HG03565 (cell line): ENCODE data around the gene C1orf105.
"Not testable (repeated sequence)": the region's sequence is repeated elsewhere in the genome, so short reads cannot be mapped to it uniquely, and the experiment has no call there.

Experiments used
- ATAC-seq: cut with Tn5 transposase; IDR thresholded peaks from one replicate; pipeline ENCODE4 v1.9.1; 2021; ENCODE audit warnings: mild to moderate bottlenecking, moderate library complexity; ENCODE audit not compliant: unreplicated experiment

The C1orf105 gene

GRCh38 chr1:172423336-172423735 is 2.9 kb downstream of the C1orf105 start:
- ATAC-seq = no peak

GRCh38 chr1:172425339-172425738 is 4.9 kb downstream of the C1orf105 start:
- no peak for ATAC-seq

GRCh38 chr1:172427191-172427590 is 6.7 kb downstream of the C1orf105 start:
- ATAC-seq = no peak

GRCh38 chr1:172429331-172430127 is 9.0 kb downstream of the C1orf105 start:
- no peak for ATAC-seq

GRCh38 chr1:172430128-172430454 is 9.6 kb downstream of the C1orf105 start:
- no peak for ATAC-seq

- no peak for ATAC-seq
These were observed 10.7 kb downstream of the C1orf105 start for GRCh38 chr1:172431204-172431603.

GRCh38 chr1:172431721-172432192 is 11.3 kb downstream of the C1orf105 start:
- ATAC-seq = no peak

- not testable (repeated sequence) for ATAC-seq
These were observed 16.7 kb downstream of the C1orf105 start for GRCh38 chr1:172437183-172437582.

GRCh38 chr1:172442404-172442803 is 21.9 kb downstream of the C1orf105 start:
- no peak for ATAC-seq

GRCh38 chr1:172442843-172443565 is 22.5 kb downstream of the C1orf105 start:
- ATAC-seq = no peak

GRCh38 chr1:172443666-172444453 is 23.4 kb downstream of the C1orf105 start, which contains the start of gene PIGC:
Gene PIGC (minus strand): TSS chr1:172444069. CDS start chr1:172442622, 1,447 bp downstream.
- peak; percentile 97 for ATAC-seq

GRCh38 chr1:172446547-172446946 is 26.1 kb downstream of the C1orf105 start:
- no peak for ATAC-seq

GRCh38 chr1:172447641-172448040 is 27.2 kb downstream of the C1orf105 start:
- no peak for ATAC-seq

- ATAC-seq = no peak
These were observed 28.6 kb downstream of the C1orf105 start for GRCh38 chr1:172448995-172449584.

- peak; percentile 80 for ATAC-seq
These were observed 29.4 kb downstream of the C1orf105 start for GRCh38 chr1:172449585-172450523.

GRCh38 chr1:172450524-172450885 is 30.0 kb downstream of the C1orf105 start:
- ATAC-seq = no peak

- no peak for ATAC-seq
These were observed 30.5 kb downstream of the C1orf105 start for GRCh38 chr1:172451002-172451443.

GRCh38 chr1:172452536-172453152 is 32.2 kb downstream of the C1orf105 start:
- ATAC-seq = no peak

GRCh38 chr1:172453153-172453545 is 32.7 kb downstream of the C1orf105 start:
- no peak for ATAC-seq
